ENCODE data around the gene GPR35. TPM values are rescaled to one million over a fixed set of nuclear protein-coding genes. Genes with fewer than 3 reads are reported as not detected.

The GPR35 gene
- not detected in 2 replicates for total RNA-seq

- DNase-seq (ENCODE audit: low read depth): no peak
These were observed at the start of gene GPR35 for GRCh38 chr2:240624950-240625621. Gene GPR35 (plus strand): TSS chr2:240625480. CDS start chr2:240629953, 4,473 bp downstream.

GRCh38 chr2:240576036-240576435, 49.2 kb upstream of the GPR35 start:
- no peak overlapping the region for H3K4me3 ChIP-seq (ENCODE audit: low read depth, low read length)
- no peak for TF ChIP-seq CTCF (conservative IDR thresholded peaks at IDR 0.05; ENCODE audit: low read depth, low read length)
- no peak for DNase-seq (ENCODE audit: low read depth)

More at GRCh38 chr2:240624950-240625621, at the start of gene GPR35:
- H3K4me3 ChIP-seq (ENCODE audit: low read depth, low read length): no peak within 1 kb of the TSS
- no peak for TF ChIP-seq CTCF (conservative IDR thresholded peaks at IDR 0.05; ENCODE audit: low read depth, low read length)

DNA sequence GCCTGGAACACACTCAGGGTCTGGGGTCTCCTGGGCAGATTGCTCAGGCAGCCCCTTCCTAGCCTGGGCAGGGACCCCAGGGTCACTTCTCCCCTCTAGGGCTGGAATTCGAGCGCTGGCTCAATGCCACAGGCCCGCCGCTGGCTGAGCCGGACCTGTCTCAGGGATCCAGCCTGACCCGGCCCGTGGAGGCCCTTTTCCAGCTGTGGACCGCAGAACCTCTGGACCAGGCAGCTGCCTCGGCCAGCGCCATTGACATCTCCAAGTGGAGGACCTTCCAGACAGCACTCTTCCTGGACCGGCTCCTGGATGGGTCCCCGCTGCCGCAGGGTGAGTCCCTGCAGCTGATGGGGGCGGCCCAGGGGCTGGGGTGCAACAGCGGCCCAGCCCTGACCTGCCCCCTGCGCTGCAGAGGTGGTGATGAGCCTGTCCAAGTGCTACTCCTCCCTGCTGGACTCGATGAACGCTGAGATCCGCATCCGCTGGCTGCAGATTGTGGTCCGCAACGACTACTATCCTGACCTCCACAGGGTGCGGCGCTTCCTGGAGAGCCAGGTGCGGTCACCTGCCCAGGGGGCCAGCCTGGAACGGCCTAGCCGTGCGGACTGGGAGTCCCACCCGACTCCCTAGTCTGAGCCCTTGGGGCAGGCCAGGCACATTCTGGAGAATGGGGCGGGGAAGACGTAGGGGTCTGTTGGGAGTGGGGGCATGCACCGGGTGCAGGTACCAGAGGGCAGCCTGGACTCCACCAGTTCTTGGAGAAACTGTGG, 48.7 kb upstream of the GPR35 start:
- TF ChIP-seq CTCF (conservative IDR thresholded peaks at IDR 0.05; ENCODE audit: low read depth, low read length): no peak
- no peak for DNase-seq (ENCODE audit: low read depth)
- no peak overlapping the region for H3K4me3 ChIP-seq (ENCODE audit: low read depth, low read length)

DNA sequence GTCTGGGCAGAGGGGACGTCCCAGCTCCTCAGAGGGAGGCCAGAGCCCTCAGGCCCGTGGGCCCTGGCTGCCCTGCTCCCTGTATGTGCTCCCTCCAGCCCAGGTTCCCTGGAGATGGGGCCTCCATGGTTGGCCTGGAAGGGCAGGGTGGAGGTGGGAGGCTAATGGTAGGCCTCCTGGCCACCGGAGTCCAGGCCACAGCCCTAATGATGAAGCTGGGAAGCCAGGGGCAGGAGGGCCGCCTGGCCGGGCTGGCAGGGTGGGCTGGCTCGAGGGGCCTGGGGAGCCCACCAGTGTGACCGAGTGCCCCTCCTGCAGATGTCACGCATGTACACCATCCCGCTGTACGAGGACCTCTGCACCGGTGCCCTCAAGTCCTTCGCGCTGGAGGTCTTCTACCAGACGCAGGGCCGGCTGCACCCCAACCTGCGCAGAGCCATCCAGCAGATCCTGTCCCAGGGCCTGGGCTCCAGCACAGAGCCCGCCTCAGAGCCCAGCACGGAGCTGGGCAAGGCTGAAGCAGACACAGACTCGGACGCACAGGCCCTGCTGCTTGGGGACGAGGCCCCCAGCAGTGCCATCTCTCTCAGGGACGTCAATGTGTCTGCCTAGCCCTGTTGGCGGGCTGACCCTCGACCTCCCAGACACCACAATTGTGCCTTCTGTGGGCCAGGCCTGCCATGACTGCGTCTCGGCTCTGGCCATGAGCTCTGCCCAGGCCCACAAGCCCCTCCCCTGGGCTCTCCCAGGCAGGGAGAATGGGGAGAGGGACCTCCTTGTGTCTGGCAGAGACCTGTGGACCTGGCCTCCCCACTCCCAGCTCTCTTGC, 47.8 kb upstream of the GPR35 start:
- H3K4me3 ChIP-seq (ENCODE audit: low read depth, low read length): no peak overlapping the region
- DNase-seq (ENCODE audit: low read depth): no peak
- TF ChIP-seq CTCF (conservative IDR thresholded peaks at IDR 0.05; ENCODE audit: low read depth, low read length): no peak

DNA sequence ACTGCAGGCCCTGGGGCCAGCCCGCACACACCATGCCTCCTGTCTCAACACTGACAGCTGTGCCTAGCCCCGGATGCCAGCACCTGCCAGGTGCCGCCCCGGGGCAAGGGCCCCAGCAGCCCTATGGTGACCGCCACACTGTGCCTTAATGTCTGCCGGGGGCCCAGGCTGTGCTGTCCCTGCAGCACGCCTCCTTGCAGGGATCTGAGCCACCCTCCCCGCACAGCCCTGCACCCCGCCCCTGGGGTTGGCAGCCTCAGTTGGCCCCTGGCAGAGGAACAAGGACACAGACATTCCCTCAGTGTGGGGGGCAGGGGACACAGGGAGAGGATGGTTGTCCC, 47.2 kb upstream of the GPR35 start:
- no peak for DNase-seq (ENCODE audit: low read depth)
- TF ChIP-seq CTCF (conservative IDR thresholded peaks at IDR 0.05; ENCODE audit: low read depth, low read length): no peak
- H3K4me3 ChIP-seq (ENCODE audit: low read depth, low read length): no peak overlapping the region

- DNase-seq (ENCODE audit: low read depth): no peak
- no peak for TF ChIP-seq CTCF (conservative IDR thresholded peaks at IDR 0.05; ENCODE audit: low read depth, low read length)
- no peak overlapping the region for H3K4me3 ChIP-seq (ENCODE audit: low read depth, low read length)
These were observed 46.8 kb upstream of the GPR35 start for GRCh38 chr2:240578488-240578887.

Measured in epithelial cell of proximal tubule (primary cell).